HCT116 (cell line): ENCODE data around the gene CAPNS1. TPM values are rescaled to one million over a fixed set of nuclear protein-coding genes. Genes with fewer than 3 reads are reported as not detected.

Source experiments
- ATAC-seq: fragments of 200-7000 bp; cut with Tn5 transposase; 2 replicates; pipeline ENCODE4 v1.9.1; 2020; ENCODE audit warnings: mild to moderate bottlenecking, moderate library complexity
- BruUV-seq: library from RNA; stranded (reverse); fragments of 400-500 nt; replicated peaks from 2 replicates; lab custom pipeline; 2021; lab: Mats Ljungman, UMichigan
- CTCF ChIA-PET: fragments of 300-600 bp; sonication (Branson Sonifier 250); formaldehyde crosslinking; loops from one replicate; lab custom pipeline; 2021; ENCODE audit warnings: antibody characterized with exemption; lab: Charles Lee
- POLR2A ChIA-PET: fragments of 300-600, 350-600 bp; sonication (Branson Sonifier 250); formaldehyde crosslinking; loops from one replicate; lab custom pipeline; 2021; ENCODE audit warnings: antibody characterized with exemption; lab: Charles Lee
- RAD21 ChIA-PET, 2 experiments: fragments of 300-600 bp; sonication (Branson Sonifier 250); formaldehyde crosslinking; loops; one replicate each; lab custom pipeline; 2023; ENCODE audit warnings: low total read pairs in 2 of 2; ENCODE audit not compliant: uncharacterized antibody in 2 of 2, unreplicated experiment in 2 of 2, low non-redundant PET in 1 of 2; lab: Charles Lee
- DNase-seq: peaks from one replicate; pipeline ENCODE4 v3.0.0-alpha.2; 2010; ENCODE audit warnings: low read depth, low spot score
- H2AFZ ChIP-seq: fragments of 200-600 bp; shearing (Covaris generic), sonication (generic); 2 replicates; pipeline ENCODE4 v1.6.1; 2017; ENCODE audit warnings: low read depth, mixed run types, mixed read lengths, antibody characterized with exemption, low read length; ENCODE audit not compliant: poor library complexity, severe bottlenecking
- H3K27ac ChIP-seq: 2 replicates; pipeline ENCODE4 v1.5.1; 2012; ENCODE audit warnings: low read depth, low read length
- H3K27me3 ChIP-seq: fragments of 200-600 bp; sonication (generic); 2 replicates; pipeline ENCODE4 v1.6.1; 2016; ENCODE audit warnings: mixed run types, low read length, mixed read lengths; ENCODE audit not compliant: insufficient read depth
- H3K36me3 ChIP-seq, 2 experiments: fragments of 200-500 bp in 1 of 2; fragments of 200-600 bp in 1 of 2; sonication (Bioruptor generic) in 1 of 2; sonication (generic) in 1 of 2; 2 replicates each; pipeline versions ENCODE4 v1.5.1 to v1.6.1; 2014 to 2016; ENCODE audit warnings: low read length in 2 of 2, inconsistent platforms in 1 of 2, mixed read lengths in 1 of 2, mixed run types in 1 of 2; ENCODE audit not compliant: insufficient read depth in 2 of 2, control insufficient read depth in 1 of 2
- H3K4me1 ChIP-seq, 2 experiments: fragments of 200-600 bp in 1 of 2; sonication (generic) in 1 of 2; 2 replicates each; pipeline versions ENCODE4 v1.5.1 to v1.6.1; 2012 to 2017; ENCODE audit warnings: low read length in 2 of 2, inconsistent platforms in 1 of 2, mild to moderate bottlenecking in 1 of 2, mixed read lengths in 1 of 2, mixed run types in 1 of 2, moderate library complexity in 1 of 2; ENCODE audit not compliant: insufficient read depth in 2 of 2, control insufficient read depth in 1 of 2
- H3K4me2 ChIP-seq: fragments of 200-600 bp; sonication (generic); 2 replicates; pipeline ENCODE4 v1.6.1; 2017; ENCODE audit warnings: mixed run types, low read length, mixed read lengths
- H3K4me3 ChIP-seq, 2 experiments: fragments of 200-600 bp in 1 of 2; sonication (generic) in 1 of 2; replicated peaks in 1 of 2; 2 replicates each; pipeline ENCODE4 v1.5.1; 2011 to 2016; ENCODE audit warnings: low read length in 2 of 2, control low read depth in 1 of 2, low read depth in 1 of 2, mild to moderate bottlenecking in 1 of 2, mixed read lengths in 1 of 2, mixed run types in 1 of 2
- H3K79me2 ChIP-seq: fragments of 200-600 bp; sonication (generic); 2 replicates; pipeline ENCODE4 v1.6.1; 2017; ENCODE audit warnings: mild to moderate bottlenecking, mixed run types, low read length, moderate library complexity, mixed read lengths; ENCODE audit not compliant: insufficient read depth
- H3K9ac ChIP-seq: fragments of 200-600 bp; sonication (generic); 2 replicates; pipeline ENCODE4 v1.6.1; 2016; ENCODE audit warnings: low read length, mixed read lengths
- H3K9me2 ChIP-seq: fragments of 200-600 bp; sonication (generic), shearing (Covaris generic); 2 replicates; pipeline ENCODE4 v1.6.1; 2017; ENCODE audit warnings: mixed run types, mild to moderate bottlenecking, moderate library complexity; ENCODE audit not compliant: insufficient read depth
- H3K9me3 ChIP-seq, 2 experiments: fragments of 200-500 bp in 1 of 2; fragments of 200-600 bp in 1 of 2; sonication (Bioruptor generic) in 1 of 2; sonication (generic) in 1 of 2; 2 replicates each; pipeline ENCODE4 v1.6.1; 2014 to 2017; ENCODE audit warnings: low read length in 2 of 2, mixed read lengths in 2 of 2, inconsistent platforms in 1 of 2, low read depth in 1 of 2, mild to moderate bottlenecking in 1 of 2, mixed run types in 1 of 2, moderate library complexity in 1 of 2; ENCODE audit not compliant: control insufficient read depth in 1 of 2, insufficient read depth in 1 of 2
- H4K20me1 ChIP-seq: fragments of 200-600 bp; sonication (generic), shearing (Covaris generic); 2 replicates; pipeline ENCODE4 v1.6.1; 2017; ENCODE audit warnings: mixed run types, mild to moderate bottlenecking, moderate library complexity; ENCODE audit not compliant: insufficient read depth
- CBX3 ChIP-seq: IDR thresholded peaks from 2 replicates; pipeline ENCODE4 v1.6.1; 2012; ENCODE audit warnings: low read depth
- CEBPB ChIP-seq: IDR thresholded peaks from 2 replicates; pipeline ENCODE4 v1.6.1; 2012; ENCODE audit warnings: low read depth
- ELF1 ChIP-seq: IDR thresholded peaks from 2 replicates; pipeline ENCODE4 v1.6.1; 2012; ENCODE audit warnings: low read depth, borderline replicate concordance
- EZH2 ChIP-seq: fragments of 200-600 bp; sonication (generic); IDR thresholded peaks from 2 replicates; pipeline ENCODE4 v1.6.1; 2017; ENCODE audit warnings: antibody characterized with exemption, mixed run types
- FOSL1 ChIP-seq: IDR thresholded peaks from 2 replicates; pipeline ENCODE4 v1.6.1; 2012; ENCODE audit warnings: low read depth
- POLR2AphosphoS5 ChIP-seq: IDR thresholded peaks from 2 replicates; pipeline ENCODE4 v1.6.1; 2011; ENCODE audit warnings: mild to moderate bottlenecking, low read depth, low read length, moderate library complexity
- SIN3A ChIP-seq: IDR thresholded peaks from 2 replicates; pipeline ENCODE4 v1.6.1; 2012; ENCODE audit warnings: low read depth
- SP1 ChIP-seq: IDR thresholded peaks from 2 replicates; pipeline ENCODE4 v1.6.1; 2012; ENCODE audit warnings: low read depth
- SRF ChIP-seq: IDR thresholded peaks from 2 replicates; pipeline ENCODE4 v1.6.1; 2012; ENCODE audit warnings: low read depth
- TCF7L2 ChIP-seq: IDR thresholded peaks from 2 replicates; pipeline ENCODE4 v1.7.0; 2011; ENCODE audit warnings: borderline replicate concordance, inconsistent platforms; ENCODE audit not compliant: insufficient read depth, insufficient read length; ENCODE audit errors: extremely low read depth
- YY1 ChIP-seq: IDR thresholded peaks from 2 replicates; pipeline ENCODE4 v1.6.1; 2011; ENCODE audit warnings: low read length, low read depth, moderate library complexity, mild to moderate bottlenecking; ENCODE audit not compliant: insufficient replicate concordance; ENCODE audit errors: extremely low read depth
- ZNF274 ChIP-seq: fragments of 200-500 bp; sonication (Bioruptor generic); IDR thresholded peaks from 2 replicates; pipeline ENCODE4 v1.6.1; 2014; ENCODE audit warnings: mild to moderate bottlenecking, low read depth, low read length, inconsistent platforms
- intact Hi-C: fragments of 100-400 bp; cut with micrococcal nuclease; formaldehyde crosslinking; loops from 2 replicates; pipeline ENCODE4 v1.10.0; 2022
- total RNA-seq: library from RNA; stranded (reverse); gene quantifications from one replicate; pipeline ENCODE4 v1.2.1, GENCODE V29; 2021; ENCODE audit not compliant: unreplicated experiment
- TF ChIP-seq, protein P1 (sequence below): IDR thresholded peaks from 2 replicates; pipeline ENCODE4 v1.6.1; 2012
- TF ChIP-seq, protein P2 (sequence below), 3 experiments: fragments of 200-600 bp in 1 of 3; sonication (generic) in 1 of 3; IDR thresholded peaks in 2 of 3; conservative IDR thresholded peaks in 1 of 3; 2 replicates each; pipeline ENCODE4 v1.5.1; 2012 to 2017; ENCODE audit warnings: low read depth in 2 of 3, low read length in 2 of 3, antibody characterized with exemption in 1 of 3, borderline replicate concordance in 1 of 3, control low read depth in 1 of 3, mild to moderate bottlenecking in 1 of 3, mixed read lengths in 1 of 3, mixed run types in 1 of 3, moderate library complexity in 1 of 3; ENCODE audit not compliant: insufficient read depth in 1 of 3
- TF ChIP-seq, protein P3 (sequence below): IDR thresholded peaks from 2 replicates; pipeline ENCODE4 v1.6.1; 2012; ENCODE audit warnings: low read depth
- TF ChIP-seq, protein P4 (sequence below): IDR thresholded peaks from 2 replicates; pipeline ENCODE4 v1.6.1; 2012

The CAPNS1 gene
- total RNA-seq, 1 experiment from 2014 or later = 621 TPM

DNA sequence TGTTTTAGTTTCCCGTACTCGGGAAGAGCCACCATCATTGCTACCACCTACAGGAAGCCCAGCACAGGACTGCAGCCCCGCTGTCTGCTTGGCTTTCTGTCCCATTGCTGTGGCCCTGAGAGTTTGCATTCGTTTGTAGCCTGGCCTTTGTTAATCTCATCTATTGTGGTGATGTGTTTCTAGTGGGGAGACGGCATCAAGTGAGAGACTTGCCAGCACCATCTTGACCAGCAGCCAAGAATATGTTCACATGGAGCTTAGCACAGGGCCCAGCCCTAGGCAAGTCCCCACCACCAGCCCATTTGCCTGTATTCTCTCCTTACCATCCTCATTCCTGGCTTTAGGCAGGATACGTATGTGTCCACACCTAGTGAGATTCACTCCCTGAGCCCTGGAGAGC lies 46.2 kb upstream of the CAPNS1 start:
- Histone ChIP-seq H3K4me3 (no peak overlapping the region), H3K9me3 (no peaks in the 10 kb centered on the region)
- TF ChIP-seq CEBPB (no peak), CBX3 (no peak), YY1 (no peak), ZNF274 (no peak), EZH2 (no peak), SRF (no peak), SIN3A (no peak), POLR2AphosphoS5 (no peak), ELF1 (no peak), SP1 (no peak), TCF7L2 (no peak), FOSL1 (no peak)
- TF ChIP-seq, protein P1, sequence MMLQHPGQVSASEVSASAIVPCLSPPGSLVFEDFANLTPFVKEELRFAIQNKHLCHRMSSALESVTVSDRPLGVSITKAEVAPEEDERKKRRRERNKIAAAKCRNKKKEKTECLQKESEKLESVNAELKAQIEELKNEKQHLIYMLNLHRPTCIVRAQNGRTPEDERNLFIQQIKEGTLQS = no peak
- TF ChIP-seq, protein P2, sequence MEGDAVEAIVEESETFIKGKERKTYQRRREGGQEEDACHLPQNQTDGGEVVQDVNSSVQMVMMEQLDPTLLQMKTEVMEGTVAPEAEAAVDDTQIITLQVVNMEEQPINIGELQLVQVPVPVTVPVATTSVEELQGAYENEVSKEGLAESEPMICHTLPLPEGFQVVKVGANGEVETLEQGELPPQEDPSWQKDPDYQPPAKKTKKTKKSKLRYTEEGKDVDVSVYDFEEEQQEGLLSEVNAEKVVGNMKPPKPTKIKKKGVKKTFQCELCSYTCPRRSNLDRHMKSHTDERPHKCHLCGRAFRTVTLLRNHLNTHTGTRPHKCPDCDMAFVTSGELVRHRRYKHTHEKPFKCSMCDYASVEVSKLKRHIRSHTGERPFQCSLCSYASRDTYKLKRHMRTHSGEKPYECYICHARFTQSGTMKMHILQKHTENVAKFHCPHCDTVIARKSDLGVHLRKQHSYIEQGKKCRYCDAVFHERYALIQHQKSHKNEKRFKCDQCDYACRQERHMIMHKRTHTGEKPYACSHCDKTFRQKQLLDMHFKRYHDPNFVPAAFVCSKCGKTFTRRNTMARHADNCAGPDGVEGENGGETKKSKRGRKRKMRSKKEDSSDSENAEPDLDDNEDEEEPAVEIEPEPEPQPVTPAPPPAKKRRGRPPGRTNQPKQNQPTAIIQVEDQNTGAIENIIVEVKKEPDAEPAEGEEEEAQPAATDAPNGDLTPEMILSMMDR (IDR thresholded peaks at IDR 0.05 in 2 of 3, conservative IDR thresholded peaks at IDR 0.05 in 1 of 3; ENCODE audit: borderline replicate concordance in 1 of 3, insufficient read depth in 1 of 3, low read depth in 2 of 3, low read length in 2 of 3) = no peak
- TF ChIP-seq, protein P3, sequence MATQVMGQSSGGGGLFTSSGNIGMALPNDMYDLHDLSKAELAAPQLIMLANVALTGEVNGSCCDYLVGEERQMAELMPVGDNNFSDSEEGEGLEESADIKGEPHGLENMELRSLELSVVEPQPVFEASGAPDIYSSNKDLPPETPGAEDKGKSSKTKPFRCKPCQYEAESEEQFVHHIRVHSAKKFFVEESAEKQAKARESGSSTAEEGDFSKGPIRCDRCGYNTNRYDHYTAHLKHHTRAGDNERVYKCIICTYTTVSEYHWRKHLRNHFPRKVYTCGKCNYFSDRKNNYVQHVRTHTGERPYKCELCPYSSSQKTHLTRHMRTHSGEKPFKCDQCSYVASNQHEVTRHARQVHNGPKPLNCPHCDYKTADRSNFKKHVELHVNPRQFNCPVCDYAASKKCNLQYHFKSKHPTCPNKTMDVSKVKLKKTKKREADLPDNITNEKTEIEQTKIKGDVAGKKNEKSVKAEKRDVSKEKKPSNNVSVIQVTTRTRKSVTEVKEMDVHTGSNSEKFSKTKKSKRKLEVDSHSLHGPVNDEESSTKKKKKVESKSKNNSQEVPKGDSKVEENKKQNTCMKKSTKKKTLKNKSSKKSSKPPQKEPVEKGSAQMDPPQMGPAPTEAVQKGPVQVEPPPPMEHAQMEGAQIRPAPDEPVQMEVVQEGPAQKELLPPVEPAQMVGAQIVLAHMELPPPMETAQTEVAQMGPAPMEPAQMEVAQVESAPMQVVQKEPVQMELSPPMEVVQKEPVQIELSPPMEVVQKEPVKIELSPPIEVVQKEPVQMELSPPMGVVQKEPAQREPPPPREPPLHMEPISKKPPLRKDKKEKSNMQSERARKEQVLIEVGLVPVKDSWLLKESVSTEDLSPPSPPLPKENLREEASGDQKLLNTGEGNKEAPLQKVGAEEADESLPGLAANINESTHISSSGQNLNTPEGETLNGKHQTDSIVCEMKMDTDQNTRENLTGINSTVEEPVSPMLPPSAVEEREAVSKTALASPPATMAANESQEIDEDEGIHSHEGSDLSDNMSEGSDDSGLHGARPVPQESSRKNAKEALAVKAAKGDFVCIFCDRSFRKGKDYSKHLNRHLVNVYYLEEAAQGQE = no peak
- TF ChIP-seq, protein P4, sequence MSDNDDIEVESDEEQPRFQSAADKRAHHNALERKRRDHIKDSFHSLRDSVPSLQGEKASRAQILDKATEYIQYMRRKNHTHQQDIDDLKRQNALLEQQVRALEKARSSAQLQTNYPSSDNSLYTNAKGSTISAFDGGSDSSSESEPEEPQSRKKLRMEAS = no peak
- TF ChIP-seq, all 23 proteins: peak for 0
- Histone ChIP-seq H3K27ac (no peak overlapping the region), H3K9ac (no peak overlapping the region), H3K4me1 (no peaks in the 10 kb centered on the region), H3K9me2 (no peaks in the 10 kb centered on the region), H4K20me1 (no peaks in the 10 kb centered on the region), H3K4me2 (no peak overlapping the region), H3K36me3 (peaks cover 8 to 27% of the 10 kb centered on the region in 2 experiments), H2AFZ (no peak overlapping the region), H3K79me2 (no peaks in the 10 kb centered on the region), H3K27me3 (no peaks in the 10 kb centered on the region)
- ChIA-PET POLR2A (no interaction called here), RAD21 (no interaction called here), CTCF (no interaction called here)
- DNase-seq (no peak), ATAC-seq (no peak)
- intact Hi-C loops = no loop called here
- no TSS peak for BruUV-seq
